Panc1 (cell line): ENCODE measurements around the gene UTF1.

Experiments used
- CTCF ChIP-seq: fragments of 450-650 bp; IDR thresholded peaks from 2 replicates; pipeline ENCODE4 v1.5.1; 2017; ENCODE audit warnings: mild to moderate bottlenecking
- REST ChIP-seq, 2 experiments: IDR thresholded peaks; 2 replicates each; pipeline ENCODE4 v1.6.1; 2011 to 2012; ENCODE audit warnings: low read depth in 2 of 2, control low read depth in 1 of 2, low read length in 1 of 2, mild to moderate bottlenecking in 1 of 2, moderate library complexity in 1 of 2; ENCODE audit not compliant: insufficient read depth in 1 of 2

- TF ChIP-seq CTCF: no peak
- no peak for TF ChIP-seq REST (IDR thresholded peaks at IDR 0.05; ENCODE audit: insufficient read depth in 1 of 2, low read depth in 2 of 2, low read length in 1 of 2)
Measured at GRCh38 chr10:133277993-133278576, 48.1 kb downstream of the UTF1 start.
